Heart left ventricle (tissue), 16 donors: ENCODE data around the gene NEUROD6. TPM values are rescaled to one million over a fixed set of nuclear protein-coding genes. Genes with fewer than 3 reads are reported as not detected.

Source experiments
- ATAC-seq, 4 donors: fragments of 200-7000 bp; cut with Tn5 transposase; one replicate each; pipeline ENCODE4 v1.9.1; 2020 to 2022; ENCODE audit warnings: moderate library complexity in 4 of 4, mild to moderate bottlenecking in 3 of 4, moderate number of reproducible peaks in 1 of 4
- DNase-seq, 5 donors: peaks; one replicate each; pipeline ENCODE4 v3.0.0-alpha.2; 2020
- H3K27ac ChIP-seq, 12 donors: fragments of 200-600 bp; sonication (generic) in 4 of 12; one replicate each; pipeline versions ENCODE4 v1.5.0 to v1.8.0; 2016 to 2022; ENCODE audit warnings: mild to moderate bottlenecking in 2 of 12
- H3K27me3 ChIP-seq, 9 donors: fragments of 200-600 bp; sonication (generic) in 2 of 9; one replicate each; pipeline versions ENCODE4 v1.5.1 to v1.8.0; 2016 to 2022; ENCODE audit warnings: mild to moderate bottlenecking in 3 of 9
- H3K36me3 ChIP-seq, 9 donors: fragments of 200-600 bp; sonication (generic) in 2 of 9; one replicate each; pipeline versions ENCODE4 v1.5.0 to v1.8.0; 2018 to 2022; ENCODE audit warnings: mild to moderate bottlenecking in 2 of 9
- H3K4me1 ChIP-seq, 12 donors: fragments of 200-600 bp; sonication (generic) in 4 of 12; one replicate each; pipeline versions ENCODE4 v1.5.0 to v1.8.0; 2016 to 2022; ENCODE audit warnings: mild to moderate bottlenecking in 3 of 12
- H3K4me3 ChIP-seq, 12 donors: fragments of 200-600 bp; sonication (generic) in 4 of 12; one replicate each; pipeline versions ENCODE4 v1.5.0 to v1.8.0; 2017 to 2022; ENCODE audit warnings: mild to moderate bottlenecking in 9 of 12, moderate library complexity in 4 of 12
- H3K9me3 ChIP-seq, 12 donors: fragments of 200-600 bp; sonication (generic) in 4 of 12; one replicate each; pipeline versions ENCODE4 v1.5.0 to v1.8.0; 2016 to 2022; ENCODE audit warnings: mild to moderate bottlenecking in 1 of 12
- POLR2A ChIP-seq, 2 donors: fragments of 450-650 bp; IDR thresholded peaks; one replicate each; pipeline ENCODE4 v1.6.1; 2017; ENCODE audit warnings: antibody characterized with exemption in 2 of 2, mild to moderate bottlenecking in 2 of 2, moderate library complexity in 2 of 2
- WGBS, 4 donors: extraction: QIAGEN DNeasy Blood & Tissue Kit in 2 of 4; methylation state at CpG; one replicate each; pipeline versions ENCODE4 v1.1.5 to v1.1.7; 2013 to 2018; 5-methylcytosine and 5-hydroxymethylcytosine counted together
- intact Hi-C, 10 donors: fragments of 100-400 bp; cut with DNase I; formaldehyde crosslinking; loops; one replicate each; pipeline versions ENCODE4 v1.11.1 to v1.14.2; 2022
- polyA plus RNA-seq, 2 donors: library from polyadenylated mRNA; stranded (reverse); fragments of 200-250 nt; gene quantifications; one replicate each; pipeline ENCODE4 v1.2.3, GENCODE V29; 2013
- total RNA-seq, 9 donors: library from RNA; depleted of rRNA in 2 of 9; stranded (reverse); fragments of >200 nt in 2 of 9; fragmentation: NEBNext Ultra II Directional in 3 of 9; extraction: Animal tissue kit (Norgen Biotek cat#: 25700) in 3 of 9; gene quantifications; one replicate each; pipeline versions ENCODE4 v1.1.0 to v1.2.4, GENCODE V29; 2016 to 2023
- TF ChIP-seq, protein P1 (sequence below), 12 donors: fragments of 200-600 bp; sonication (generic) in 4 of 12; IDR thresholded peaks; one replicate each; pipeline versions ENCODE4 v1.5.0 to v1.8.0; 2018 to 2022; ENCODE audit warnings: antibody characterized with exemption in 12 of 12, mild to moderate bottlenecking in 5 of 12
- donor health status: ischemic (EF 13 %, LVEDD 7.1; RV severe dilation, severe dysfunction).
- donor health status: healthy with polysubstance abuse.
- donor health status: DM: no; HTN: yes; CAD: no.
- donor health status: DM: no; HTN: no; CAD: no.
- donor health status: ischemic (EF 25% LVEDD 6.9; RV normal size, moderate dysfunction).
- donor health status: ischemic (EF 25% LVEDD 5.7; RV mildly dilated, moderate dysfunction).
- donor health status: healthy.
- donor health status: DM: yes; HTN: yes; CAD: no.
- donor health status: ischemic (EF 35%, LVEDD 5.7; RV mildly dilated, moderate dysfunction).
- donor health status: nonischemic (EF 11% LVEDD 7.7; RV severe dilation, severe dysfunction).
- donor health status: DM: yes; HTN: yes; CAD: no.
- donor health status: PGD.
- donor health status: ischemic (EF 29% LVEDD 5.4; RV normal size, mild dysfunction).
- donor health status: nonischemic (EF 23%, LVEDD 6.1; RV moderate dilation, normal function).

Gene NEUROD6
- total and polyA plus RNA-seq, 11 donors = not detected

DNA sequence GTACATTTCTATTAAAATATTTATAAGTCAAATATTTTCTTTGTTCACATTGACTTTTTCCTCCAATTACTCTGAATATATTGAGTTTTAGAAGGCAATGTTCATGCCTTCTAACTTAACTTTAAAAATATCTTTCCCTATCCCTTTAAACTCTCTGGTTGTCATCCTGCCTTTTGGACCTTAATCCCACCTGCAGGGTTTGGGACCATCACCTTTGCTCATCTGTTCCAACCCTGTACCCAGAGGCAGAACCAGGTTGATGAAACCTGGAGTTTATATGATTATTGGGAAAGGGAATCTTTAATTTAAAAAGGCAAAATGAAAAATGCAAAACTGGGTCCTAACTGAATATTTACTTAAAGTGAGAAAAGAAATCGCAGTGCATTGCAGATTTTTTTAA, 24.8 kb downstream of the NEUROD6 start:
- 92 to 96% (median 94%) methylated on average over 1 of the region's 1 CpG for WGBS, 4 donors
- H3K4me1 ChIP-seq = peaks cover 0 to 4% (median 0%) of the 10 kb centered on the region in 12 donors
- DNase-seq (no peak), ATAC-seq (no peak)
- no peak overlapping the region for H3K4me3 ChIP-seq
- peaks cover 0 to 37% (median 0%) of the 10 kb centered on the region in 9 donors for H3K27me3 ChIP-seq
- no peaks in the 10 kb centered on the region for H3K9me3 ChIP-seq
- H3K36me3 ChIP-seq = no peaks in the 10 kb centered on the region
- H3K27ac ChIP-seq = no peak overlapping the region
- TF ChIP-seq, protein P1, sequence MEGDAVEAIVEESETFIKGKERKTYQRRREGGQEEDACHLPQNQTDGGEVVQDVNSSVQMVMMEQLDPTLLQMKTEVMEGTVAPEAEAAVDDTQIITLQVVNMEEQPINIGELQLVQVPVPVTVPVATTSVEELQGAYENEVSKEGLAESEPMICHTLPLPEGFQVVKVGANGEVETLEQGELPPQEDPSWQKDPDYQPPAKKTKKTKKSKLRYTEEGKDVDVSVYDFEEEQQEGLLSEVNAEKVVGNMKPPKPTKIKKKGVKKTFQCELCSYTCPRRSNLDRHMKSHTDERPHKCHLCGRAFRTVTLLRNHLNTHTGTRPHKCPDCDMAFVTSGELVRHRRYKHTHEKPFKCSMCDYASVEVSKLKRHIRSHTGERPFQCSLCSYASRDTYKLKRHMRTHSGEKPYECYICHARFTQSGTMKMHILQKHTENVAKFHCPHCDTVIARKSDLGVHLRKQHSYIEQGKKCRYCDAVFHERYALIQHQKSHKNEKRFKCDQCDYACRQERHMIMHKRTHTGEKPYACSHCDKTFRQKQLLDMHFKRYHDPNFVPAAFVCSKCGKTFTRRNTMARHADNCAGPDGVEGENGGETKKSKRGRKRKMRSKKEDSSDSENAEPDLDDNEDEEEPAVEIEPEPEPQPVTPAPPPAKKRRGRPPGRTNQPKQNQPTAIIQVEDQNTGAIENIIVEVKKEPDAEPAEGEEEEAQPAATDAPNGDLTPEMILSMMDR (IDR thresholded peaks at IDR 0.05) = no peak
- TF ChIP-seq POLR2A (IDR thresholded peaks at IDR 0.05) = no peak
- intact Hi-C loops = no loop called here

DNA sequence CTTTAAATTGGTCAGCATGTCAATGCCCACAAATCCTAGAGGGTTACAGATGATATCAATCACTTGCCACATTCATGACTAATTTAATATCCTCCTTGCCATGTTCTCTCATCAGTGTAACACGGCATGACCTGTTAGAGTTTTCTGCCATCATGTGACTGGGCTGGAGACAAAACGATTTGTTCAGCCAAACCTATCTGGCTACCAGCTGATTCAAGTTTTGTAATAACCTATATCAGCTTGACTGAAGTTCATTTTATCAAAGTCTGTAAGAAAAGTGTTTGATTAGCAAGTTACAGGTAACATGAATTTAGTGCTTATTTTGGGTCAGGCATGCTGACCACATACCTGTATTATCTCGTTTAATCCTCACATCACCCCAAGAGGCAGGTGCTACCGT, 25.7 kb downstream of the NEUROD6 start:
- WGBS, 4 donors = 66 to 69% (median 68%) methylated on average over 4 of the region's 4 CpGs
- DNase-seq = no peak
- no peak for TF ChIP-seq POLR2A (IDR thresholded peaks at IDR 0.05)
- TF ChIP-seq, protein P1 (IDR thresholded peaks at IDR 0.05) = no peak

DNA sequence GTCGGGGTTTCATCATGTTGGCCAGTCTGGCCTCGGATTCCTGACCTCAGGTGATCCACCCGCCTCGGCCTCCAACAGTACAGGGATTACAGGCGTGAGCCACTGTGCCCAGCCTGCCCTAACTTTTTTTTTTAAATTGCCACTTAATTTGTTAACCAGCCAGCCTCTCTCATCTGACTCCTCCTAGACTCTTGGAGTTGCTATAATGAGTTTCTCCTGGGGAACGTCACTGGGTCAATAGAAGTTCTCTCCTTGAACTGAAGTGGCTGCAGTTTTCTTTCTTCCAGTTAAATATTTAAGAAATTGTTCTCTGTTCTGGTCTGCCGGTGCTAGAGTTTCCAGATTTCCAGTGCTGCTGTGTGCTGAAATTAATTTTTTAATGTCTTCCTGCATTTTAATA, 27.6 kb downstream of the NEUROD6 start:
- Histone ChIP-seq H3K27ac (no peak overlapping the region), H3K36me3 (no peaks in the 10 kb centered on the region), H3K9me3 (no peaks in the 10 kb centered on the region), H3K4me3 (no peak overlapping the region), H3K4me1 (peaks cover 0 to 4% (median 0%) of the 10 kb centered on the region in 12 donors), H3K27me3 (peaks cover 0 to 33% (median 0%) of the 10 kb centered on the region in 9 donors)
- TF ChIP-seq, protein P1 (IDR thresholded peaks at IDR 0.05) = no peak
- no peak for TF ChIP-seq POLR2A (IDR thresholded peaks at IDR 0.05)
- 82 to 87% (median 85%) methylated on average over 7 of the region's 7 CpGs for WGBS, 4 donors
- intact Hi-C loops = no loop called here
- DNase-seq (no peak), ATAC-seq (no peak)

More for the DNA sequence above, 25.7 kb downstream of the NEUROD6 start:
- ATAC-seq = no peak
- Histone ChIP-seq H3K9me3 (no peaks in the 10 kb centered on the region), H3K36me3 (no peaks in the 10 kb centered on the region), H3K27ac (no peak overlapping the region), H3K4me3 (no peak overlapping the region), H3K27me3 (peaks cover 0 to 37% (median 0%) of the 10 kb centered on the region in 9 donors), H3K4me1 (peaks cover 0 to 4% (median 0%) of the 10 kb centered on the region in 12 donors)
- intact Hi-C loops = no loop called here

DNA sequence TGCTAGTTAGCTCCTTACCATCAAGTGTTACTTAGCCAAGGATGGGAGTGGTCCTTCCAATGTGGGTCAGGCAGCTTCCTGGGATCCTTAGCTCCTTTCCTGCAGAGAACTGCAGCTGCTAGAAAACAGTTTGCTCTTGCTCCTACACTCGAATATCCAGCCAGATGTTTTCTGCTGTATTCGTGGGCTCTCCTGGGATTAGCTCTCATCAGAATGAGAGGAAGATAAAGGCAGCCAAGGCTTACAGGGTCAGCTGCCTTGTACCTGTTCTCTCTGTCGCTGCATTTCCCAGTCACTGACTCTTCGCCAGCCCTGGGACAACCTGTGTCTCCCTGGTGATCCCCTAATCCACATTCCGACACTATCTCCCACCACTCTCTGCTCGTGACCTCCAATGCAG, 29.0 kb downstream of the NEUROD6 start:
- Histone ChIP-seq H3K27me3 (peaks cover 0 to 35% (median 0%) of the 10 kb centered on the region in 9 donors), H3K4me1 (peaks cover 0 to 4% (median 0%) of the 10 kb centered on the region in 12 donors), H3K9me3 (no peaks in the 10 kb centered on the region), H3K36me3 (no peaks in the 10 kb centered on the region), H3K27ac (no peak overlapping the region), H3K4me3 (no peak overlapping the region)
- ATAC-seq = peak in 1 of 4 donors; percentile 34
- no peak for TF ChIP-seq POLR2A (IDR thresholded peaks at IDR 0.05)
- TF ChIP-seq, protein P1 (IDR thresholded peaks at IDR 0.05) = no peak
- intact Hi-C loops = no loop called here
- 15 to 19% (median 17%) methylated on average over 6 of the region's 6 CpGs for WGBS, 4 donors
- no peak for DNase-seq
